NCI-H1417 treated with DMSO at 0.1 percent for 48 hours (cell line): Measurements from ENCODE around the gene ITIH2.
"Not testable (repeated sequence)": the region's sequence is repeated elsewhere in the genome, so short reads cannot be mapped to it uniquely, and the experiment has no call there.

Experiments used
- DNase-seq: peaks from one replicate; lab custom pipeline; 2025; lab: John Stamatoyannopoulos, UW

The ITIH2 gene

DNA sequence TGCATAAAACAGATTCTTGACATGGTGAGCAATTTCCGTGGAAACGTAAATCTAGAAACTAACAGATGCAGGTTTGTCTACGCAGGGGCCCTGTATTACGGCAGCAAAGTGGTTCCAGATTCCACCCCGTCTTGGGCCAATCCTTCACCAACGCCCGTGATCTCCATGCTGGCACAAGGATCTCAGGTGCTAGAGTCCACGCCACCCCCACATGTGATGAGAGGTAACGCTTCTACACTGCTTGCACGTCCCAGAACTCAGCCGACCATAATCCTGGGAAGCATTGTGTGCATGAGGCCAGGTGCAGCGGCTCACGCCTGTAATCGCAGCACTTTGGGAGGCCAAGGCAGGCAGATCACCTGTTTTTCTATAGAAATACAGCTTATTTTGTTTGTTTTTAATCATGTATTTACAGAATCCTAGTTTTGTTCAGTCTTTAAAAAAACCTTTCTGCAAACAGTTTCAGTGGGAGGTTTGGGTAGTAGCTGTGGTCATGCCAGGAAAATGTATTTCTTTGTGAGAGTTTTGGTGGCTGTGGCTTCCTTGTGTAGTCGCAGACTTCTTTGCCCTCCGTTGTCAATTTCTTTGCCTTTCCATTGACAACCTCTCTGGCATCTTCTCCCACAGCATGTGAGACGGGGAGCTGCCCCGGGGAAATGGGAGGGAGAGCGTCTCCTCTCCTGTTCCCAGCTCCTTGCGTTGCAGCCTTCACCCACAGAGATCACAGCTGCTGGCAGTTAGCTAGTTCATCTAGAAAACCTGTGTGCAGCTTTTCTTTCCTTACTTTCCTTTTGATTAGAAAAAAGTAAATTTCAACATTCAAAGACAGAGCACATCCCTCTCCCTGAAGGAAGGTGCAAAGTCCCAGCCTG lies 35.7 kb downstream of the ITIH2 start:
- no peak for DNase-seq

DNA sequence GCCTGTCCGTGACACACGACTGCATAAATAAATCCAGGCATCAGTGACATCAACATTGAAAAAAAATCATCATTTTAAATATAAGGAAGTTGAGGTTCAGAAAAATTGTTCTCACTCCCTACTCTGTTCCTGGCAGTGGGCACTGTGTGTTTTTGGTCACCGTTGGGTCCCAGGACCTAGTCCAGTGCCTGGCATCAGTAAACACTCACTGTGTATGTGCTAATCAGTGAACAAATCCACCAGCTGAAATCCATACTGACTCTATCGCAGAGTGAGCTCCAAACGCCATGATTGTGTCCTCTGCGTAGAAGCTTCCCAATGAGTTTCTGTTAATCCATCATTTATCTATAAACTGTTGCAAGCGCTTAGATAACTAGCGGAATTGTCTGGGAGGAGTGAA lies 41.2 kb downstream of the ITIH2 start:
- DNase-seq: no peak

DNA sequence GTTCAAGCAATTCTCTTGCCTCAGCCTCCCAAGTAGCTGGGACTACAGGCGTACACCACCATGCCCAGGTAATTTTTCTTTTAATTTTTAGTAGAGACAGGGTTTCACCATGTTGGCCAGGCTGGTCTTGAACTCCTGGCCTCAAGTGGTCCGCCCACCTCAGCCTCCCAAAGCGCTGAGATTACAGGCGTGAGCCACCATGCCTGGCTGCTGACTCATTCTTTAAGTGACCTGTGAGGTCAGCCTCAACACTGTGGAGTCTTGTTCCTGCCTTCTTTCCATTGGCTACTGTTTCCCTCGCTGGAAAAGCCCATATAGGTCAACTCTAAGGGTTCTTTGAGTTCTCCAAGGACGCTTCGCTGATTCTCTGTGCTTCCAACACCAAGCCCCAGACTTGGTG lies 45.5 kb downstream of the ITIH2 start:
- not testable (repeated sequence) for DNase-seq

GRCh38 chr10:7750222-7750621 lies 47.1 kb downstream of the ITIH2 start:
- DNase-seq: no peak

DNA sequence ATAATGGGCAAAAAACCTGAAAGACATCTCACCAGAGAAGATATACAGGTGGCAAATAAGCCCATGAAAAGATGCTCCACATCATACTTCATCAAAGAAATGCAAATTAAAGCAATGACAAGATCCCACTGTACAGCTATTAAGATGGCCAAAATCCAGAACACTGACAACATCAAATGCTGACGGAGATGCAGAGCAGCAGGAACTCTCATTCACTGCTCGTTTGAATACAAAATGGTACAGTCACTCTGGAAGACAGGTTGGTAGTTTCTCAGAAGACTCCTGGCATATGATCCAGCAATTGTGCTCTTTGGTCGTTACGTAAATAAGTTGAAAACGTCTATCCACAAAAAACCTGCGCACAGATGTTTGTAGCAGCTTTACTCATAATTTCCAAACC lies 49.1 kb downstream of the ITIH2 start:
- DNase-seq: no peak

DNA sequence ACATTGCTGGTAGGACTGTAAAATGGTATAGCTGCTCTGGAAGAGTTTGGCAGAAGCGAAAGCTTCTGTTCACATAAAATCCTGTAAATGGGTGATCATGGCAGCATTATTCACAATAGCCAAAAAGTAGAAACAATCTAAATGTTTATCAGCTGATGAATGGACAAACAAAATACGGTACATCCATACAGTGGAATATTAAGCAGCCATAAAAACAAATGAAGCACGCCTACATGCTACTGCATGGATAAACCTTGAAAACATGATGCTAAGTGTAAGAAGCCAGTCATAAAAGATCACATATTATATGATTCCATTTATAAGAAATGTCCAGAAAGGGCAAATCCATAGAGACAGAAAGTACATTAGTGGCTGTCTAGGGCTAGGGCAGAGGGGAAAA lies 52.0 kb downstream of the ITIH2 start:
- DNase-seq: no peak

DNA sequence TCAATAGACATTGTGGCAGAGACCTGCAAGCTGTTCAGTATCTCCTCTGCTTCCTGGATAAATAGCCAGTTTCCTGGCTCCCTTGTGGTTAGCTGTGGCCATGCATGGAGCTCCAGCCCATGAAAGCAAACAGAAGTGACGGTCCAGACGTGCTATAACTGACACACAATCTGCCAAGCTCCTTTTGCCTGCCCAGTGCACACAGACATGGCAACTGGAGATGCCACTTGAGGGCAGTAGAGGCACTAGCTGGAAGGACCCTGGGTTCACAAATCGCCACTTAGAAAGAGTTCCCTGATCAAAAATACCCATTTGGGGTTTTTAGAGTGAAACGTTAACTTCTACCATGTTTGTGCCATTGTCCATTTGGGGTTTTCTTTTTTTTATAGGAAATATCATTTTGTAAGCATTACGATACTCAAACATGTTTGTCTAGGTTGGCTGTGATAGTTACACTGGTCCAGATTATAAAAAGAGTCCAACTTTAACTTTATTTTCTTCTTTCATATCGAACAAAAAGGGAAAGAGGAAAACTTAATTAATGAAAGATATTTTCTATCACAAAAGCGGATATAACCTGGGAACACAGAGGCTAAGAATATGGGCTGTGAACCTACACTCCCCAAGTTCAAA lies 53.4 kb downstream of the ITIH2 start:
- no peak for DNase-seq

GRCh38 chr10:7763929-7764328 lies 60.8 kb downstream of the ITIH2 start:
- no peak for DNase-seq

GRCh38 chr10:7766241-7766640 lies 63.1 kb downstream of the ITIH2 start:
- DNase-seq: no peak

- DNase-seq: no peak
Observed at GRCh38 chr10:7767209-7767608, 64.1 kb downstream of the ITIH2 start.

DNA sequence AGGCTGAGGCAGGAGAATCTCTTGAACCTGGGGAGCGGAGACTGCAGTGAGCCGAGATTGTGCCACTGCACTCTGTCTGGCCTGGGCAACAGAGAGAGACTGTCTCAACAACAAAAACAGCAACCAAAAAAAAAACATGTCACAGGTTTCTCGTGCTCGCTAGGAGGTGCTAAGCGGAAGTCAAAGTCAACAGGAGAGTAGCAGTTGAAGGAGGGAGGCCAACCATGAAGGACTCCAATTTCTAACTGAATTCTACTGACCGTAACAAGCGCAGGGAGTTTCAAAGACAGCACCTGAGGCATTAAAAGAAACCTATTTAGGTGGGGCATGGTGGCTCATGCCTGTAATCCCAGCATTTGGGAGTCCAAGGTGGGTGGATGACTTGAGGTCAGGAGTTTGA lies 65.3 kb downstream of the ITIH2 start:
- DNase-seq: no peak

- no peak for DNase-seq
Observed at GRCh38 chr10:7773845-7774801, 71.0 kb downstream of the ITIH2 start.

- no peak for DNase-seq
Observed at GRCh38 chr10:7776777-7777176, 73.7 kb downstream of the ITIH2 start.

GRCh38 chr10:7782194-7782593 lies 79.1 kb downstream of the ITIH2 start:
- not testable (repeated sequence) for DNase-seq

GRCh38 chr10:7786430-7786829 lies 83.3 kb downstream of the ITIH2 start:
- DNase-seq: no peak

GRCh38 chr10:7787150-7787856 lies 84.2 kb downstream of the ITIH2 start:
- no peak for DNase-seq

GRCh38 chr10:7787857-7788638 lies 84.9 kb downstream of the ITIH2 start, which contains the start of the genes ATP5F1C and KIN:
Gene ATP5F1C, plus strand, starts transcription at chr10:7788177. Its CDS starts 31 bp downstream, at chr10:7788208.
Gene KIN, minus strand, starts transcription at chr10:7787993. Its CDS starts 60 bp downstream, at chr10:7787933.
- DNase-seq: peak; percentile 57

DNA sequence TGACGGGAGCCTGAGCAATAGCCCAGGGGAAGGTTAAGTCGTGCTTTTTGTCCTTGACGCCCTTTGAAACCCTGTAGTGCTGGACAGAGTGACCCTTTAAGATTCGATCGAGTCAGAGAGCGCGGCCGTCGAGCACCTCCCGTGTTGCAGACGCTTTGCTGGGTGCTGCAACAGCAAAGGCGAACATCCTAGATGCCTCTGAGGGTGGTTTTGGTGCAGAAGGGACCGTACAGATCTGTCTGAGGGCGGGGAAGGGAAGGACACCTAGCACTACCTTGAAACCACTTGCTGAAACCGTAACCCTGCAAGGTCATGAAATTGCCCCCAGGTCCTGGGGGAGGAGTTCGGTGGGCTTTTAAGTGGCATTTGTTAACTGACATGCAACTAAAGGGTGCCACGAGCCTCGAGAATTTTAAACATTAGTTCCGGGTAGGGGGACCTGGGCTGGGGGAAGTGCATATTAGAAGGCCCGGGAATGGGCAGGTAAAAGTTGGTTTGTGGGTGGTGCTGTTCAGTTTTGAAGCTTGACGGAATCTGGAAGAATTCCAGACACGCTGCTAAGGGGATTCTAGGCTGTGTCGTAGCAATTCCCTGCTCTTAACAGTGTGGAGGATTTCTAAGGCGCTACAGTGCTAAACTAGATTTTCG lies 85.6 kb downstream of the ITIH2 start:
- no peak for DNase-seq

DNA sequence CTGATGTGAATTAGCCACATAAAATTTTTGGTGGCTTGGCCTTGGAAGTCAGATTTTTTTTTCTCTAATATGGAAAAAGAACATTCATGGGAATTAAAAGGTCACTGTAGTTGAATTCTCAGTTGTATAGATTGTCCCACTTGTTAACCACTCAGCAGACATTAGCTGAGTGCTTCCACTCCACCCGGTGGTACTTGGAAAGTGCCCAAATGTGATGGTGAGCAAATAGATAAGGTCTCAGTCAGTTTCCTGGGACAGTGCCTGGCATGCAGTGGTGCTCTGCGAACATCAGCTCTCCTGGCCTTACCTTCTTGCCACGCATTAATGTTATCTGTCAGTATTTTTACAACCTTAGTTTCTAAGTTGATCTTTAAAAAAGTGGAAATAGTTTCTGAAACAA lies 86.3 kb downstream of the ITIH2 start:
- DNase-seq: no peak

GRCh38 chr10:7792541-7792940 lies 89.4 kb downstream of the ITIH2 start:
- no peak for DNase-seq
